B cell (primary cell): ENCODE measurements around the gene PLTP. TPM values are rescaled to one million over a fixed set of nuclear protein-coding genes. Genes with fewer than 3 reads are reported as not detected.
A peak's percentile ranks its signal among the peaks of the same experiment; 100 is the strongest.

Source experiments
- ATAC-seq: fragments of 200-7000 bp; cut with Tn5 transposase; one replicate; pipeline ENCODE4 v1.10.0; 2021; ENCODE audit warnings: low read depth, mild to moderate bottlenecking, moderate number of reproducible peaks, moderate library complexity
- CTCF ChIA-PET: fragments of 350-600 bp; sonication (Branson Sonifier 250); formaldehyde crosslinking; loops from one replicate; lab custom pipeline; 2021; ENCODE audit warnings: antibody characterized with exemption, inconsistent platforms; lab: Charles Lee
- POLR2A ChIA-PET: fragments of 350-600 bp; sonication (Branson Sonifier 250); formaldehyde crosslinking; loops from one replicate; lab custom pipeline; 2021; ENCODE audit warnings: antibody characterized with exemption; lab: Charles Lee
- DNase-seq: peaks from one replicate; pipeline ENCODE4 v3.0.0; 2013
- H2AFZ ChIP-seq: 2 replicates; pipeline ENCODE4 v1.6.1; 2012; ENCODE audit warnings: mild to moderate bottlenecking, low read depth, low read length; ENCODE audit not compliant: insufficient read depth, poor library complexity, severe bottlenecking
- H3K27ac ChIP-seq, 2 donors: 1 replicate in 1 of 2; 2 replicates in 1 of 2; pipeline ENCODE4 v1.5.1; 2012 to 2013; ENCODE audit warnings: low read length in 2 of 2, mild to moderate bottlenecking in 2 of 2, moderate library complexity in 1 of 2
- H3K27me3 ChIP-seq, 4 experiments: fragments of 200-600 bp in 1 of 4; sonication (generic) in 1 of 4; replicated peaks in 1 of 4; 1 replicate in 2 of 4; 2 replicates in 2 of 4; pipeline versions ENCODE4 v1.6.1 to v1.7.0; 2013 to 2016; ENCODE audit warnings: low read length in 3 of 4, mild to moderate bottlenecking in 2 of 4, mixed read lengths in 1 of 4, moderate library complexity in 1 of 4; ENCODE audit not compliant: insufficient read depth in 4 of 4, control insufficient read depth in 3 of 4; ENCODE audit errors: control extremely low read depth in 1 of 4
- H3K36me3 ChIP-seq, 2 experiments: replicated peaks in 1 of 2; 1 replicate in 1 of 2; 2 replicates in 1 of 2; pipeline versions ENCODE4 v1.6.1 to v1.7.1; 2013; ENCODE audit warnings: low read length in 1 of 2; ENCODE audit not compliant: insufficient read depth in 2 of 2, control insufficient read depth in 1 of 2; ENCODE audit errors: control extremely low read depth in 1 of 2, extremely low read depth in 1 of 2
- H3K4me1 ChIP-seq, 2 donors: fragments of 200-600 bp in 1 of 2; sonication (generic) in 1 of 2; 1 replicate in 1 of 2; 2 replicates in 1 of 2; pipeline versions ENCODE4 v1.5.1 to v1.6.1; 2013 to 2017; ENCODE audit warnings: low read length in 2 of 2; ENCODE audit not compliant: control insufficient read depth in 2 of 2, insufficient read depth in 2 of 2
- H3K4me2 ChIP-seq: replicated peaks from 2 replicates; pipeline ENCODE3; 2012; ENCODE audit warnings: mild to moderate bottlenecking, low read depth, low read length; ENCODE audit not compliant: poor library complexity, severe bottlenecking
- H3K4me3 ChIP-seq, 5 experiments: fragments of 200-600 bp in 1 of 5; sonication (generic) in 1 of 5; 1 replicate in 3 of 5; 2 replicates in 2 of 5; pipeline versions ENCODE4 v1.5.1 to v1.7.0; 2011 to 2016; ENCODE audit warnings: low read length in 4 of 5, mild to moderate bottlenecking in 4 of 5, low read depth in 2 of 5, control low read depth in 1 of 5, moderate library complexity in 1 of 5; ENCODE audit not compliant: insufficient read depth in 1 of 5; ENCODE audit errors: control extremely low read depth in 1 of 5, extremely low read depth in 1 of 5
- H3K79me2 ChIP-seq: fragments of 200-600 bp; sonication (generic); one replicate; pipeline ENCODE4 v1.6.0; 2016; ENCODE audit warnings: low read length; ENCODE audit not compliant: control insufficient read depth, insufficient read depth
- H3K9ac ChIP-seq: fragments of 200-600 bp; sonication (generic); 2 replicates; pipeline ENCODE4 v1.6.1; 2017; ENCODE audit warnings: mild to moderate bottlenecking, low read length, moderate library complexity
- H3K9me3 ChIP-seq, 3 donors: one replicate each; pipeline versions ENCODE4 v1.6.1 to v1.7.1; 2013; ENCODE audit warnings: low read length in 2 of 3; ENCODE audit not compliant: control insufficient read depth in 2 of 3, insufficient read depth in 1 of 3; ENCODE audit errors: control extremely low read depth in 1 of 3
- H4K20me1 ChIP-seq: 2 replicates; pipeline ENCODE4 v1.6.0; 2012; ENCODE audit warnings: mild to moderate bottlenecking, low read length; ENCODE audit not compliant: insufficient read depth, control insufficient read depth, poor library complexity, severe bottlenecking
- H3K27ac Mint-ChIP-seq: one replicate; pipeline ENCODE4 v1.8.0; 2021; ENCODE audit warnings: mixed read lengths
- H3K27me3 Mint-ChIP-seq: one replicate; pipeline ENCODE4 v1.8.0; 2021; ENCODE audit warnings: mixed read lengths
- H3K4me1 Mint-ChIP-seq: one replicate; pipeline ENCODE4 v1.8.0; 2021; ENCODE audit warnings: mixed read lengths
- H3K4me3 Mint-ChIP-seq: one replicate; pipeline ENCODE4 v1.8.0; 2021; ENCODE audit warnings: mixed read lengths
- H3K9me3 Mint-ChIP-seq: one replicate; pipeline ENCODE4 v1.8.0; 2022; ENCODE audit warnings: mixed read lengths; ENCODE audit not compliant: insufficient read depth
- EZH2 ChIP-seq: IDR thresholded peaks from 2 replicates; pipeline ENCODE4 v1.6.1; 2012; ENCODE audit warnings: borderline replicate concordance, low read depth, mild to moderate bottlenecking, moderate library complexity, low read length; ENCODE audit not compliant: insufficient read depth, poor library complexity, severe bottlenecking
- WGBS: methylation state at CpG from one replicate; pipeline ENCODE4 v1.1.5; 2013; ENCODE audit warnings: missing lambda C conversion rate; ENCODE audit not compliant: insufficient coverage; 5-methylcytosine and 5-hydroxymethylcytosine counted together
- intact Hi-C: fragments of 100-400 bp; cut with micrococcal nuclease; formaldehyde crosslinking; loops from one replicate; pipeline ENCODE4 v1.10.0; 2022
- polyA plus RNA-seq: library from polyadenylated mRNA; depleted of rRNA; stranded (reverse); fragments of >200 nt; gene quantifications from 2 replicates; pipeline ENCODE4 v1.2.3, GENCODE V29; 2012
- total RNA-seq, 2 donors: library from RNA; stranded (reverse); fragments of 120-200 nt in 1 of 2; gene quantifications; 1 replicate in 1 of 2; 2 replicates in 1 of 2; pipeline versions ENCODE4 v1.2.3 to v1.2.4, GENCODE V29; 2013 to 2022
- TF ChIP-seq, protein P1 (sequence below): fragments of 200-600 bp; IDR thresholded peaks from one replicate; pipeline ENCODE4 v1.8.0; 2022; ENCODE audit warnings: antibody characterized with exemption, mild to moderate bottlenecking

PLTP gene
- total and polyA plus RNA-seq, 2 donors (not counting 1 experiment from before 2014, with no cell fraction given), result 1.4 to 4.0 TPM

DNA sequence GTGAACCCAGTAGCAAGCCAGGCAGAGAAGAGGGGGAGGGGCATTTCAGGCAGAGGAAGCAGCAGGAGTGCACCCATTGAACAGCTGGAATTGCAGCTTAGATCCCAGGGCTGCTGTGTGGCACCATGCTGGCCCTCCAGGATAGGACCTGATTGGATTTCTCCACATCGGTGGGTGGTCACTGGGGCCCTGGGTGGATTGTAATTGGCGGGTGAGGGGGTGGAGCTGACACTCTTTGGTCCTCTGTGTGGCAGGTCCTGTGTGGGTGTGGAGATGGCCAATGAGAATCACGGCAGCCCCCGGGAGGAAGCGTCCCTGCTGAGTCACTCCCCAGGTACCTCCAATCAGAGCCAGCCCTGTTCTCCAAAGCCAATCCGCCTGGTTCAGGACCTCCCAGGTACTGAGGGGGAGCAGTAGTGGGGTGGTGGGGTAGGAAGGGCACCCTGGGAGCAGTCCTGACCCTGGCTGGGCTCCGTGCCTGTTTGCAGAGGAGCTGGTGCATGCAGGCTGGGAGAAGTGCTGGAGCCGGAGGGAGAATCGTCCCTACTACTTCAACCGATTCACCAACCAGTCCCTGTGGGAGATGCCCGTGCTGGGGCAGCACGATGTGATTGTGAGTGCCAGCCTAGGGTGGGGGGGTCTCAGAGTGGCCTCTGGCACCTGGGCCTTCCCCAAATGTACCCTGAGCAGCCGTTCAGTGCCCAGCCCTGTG, 26.9 kb upstream of the PLTP start:
- Histone ChIP-seq H2AFZ (no peak overlapping the region), H3K27ac (no peak overlapping the region), H3K4me2 (no peak overlapping the region), H3K4me3 (no peak overlapping the region), H4K20me1 (peaks cover 29% of the 10 kb centered on the region), H3K4me1 (peaks cover 4 to 10% of the 10 kb centered on the region in 2 donors), H3K36me3 (peaks cover 0 to 64% of the 10 kb centered on the region in 2 experiments), H3K79me2 (peaks cover 47% of the 10 kb centered on the region), H3K9me3 (no peaks in the 10 kb centered on the region), H3K27me3 (no peaks in the 10 kb centered on the region), H3K9ac (no peak overlapping the region)
- ATAC-seq (no peak), DNase-seq (no peak)
- peaks cover 19% of the 10 kb centered on the region for H3K4me1 Mint-ChIP-seq
- TF ChIP-seq, protein P1, sequence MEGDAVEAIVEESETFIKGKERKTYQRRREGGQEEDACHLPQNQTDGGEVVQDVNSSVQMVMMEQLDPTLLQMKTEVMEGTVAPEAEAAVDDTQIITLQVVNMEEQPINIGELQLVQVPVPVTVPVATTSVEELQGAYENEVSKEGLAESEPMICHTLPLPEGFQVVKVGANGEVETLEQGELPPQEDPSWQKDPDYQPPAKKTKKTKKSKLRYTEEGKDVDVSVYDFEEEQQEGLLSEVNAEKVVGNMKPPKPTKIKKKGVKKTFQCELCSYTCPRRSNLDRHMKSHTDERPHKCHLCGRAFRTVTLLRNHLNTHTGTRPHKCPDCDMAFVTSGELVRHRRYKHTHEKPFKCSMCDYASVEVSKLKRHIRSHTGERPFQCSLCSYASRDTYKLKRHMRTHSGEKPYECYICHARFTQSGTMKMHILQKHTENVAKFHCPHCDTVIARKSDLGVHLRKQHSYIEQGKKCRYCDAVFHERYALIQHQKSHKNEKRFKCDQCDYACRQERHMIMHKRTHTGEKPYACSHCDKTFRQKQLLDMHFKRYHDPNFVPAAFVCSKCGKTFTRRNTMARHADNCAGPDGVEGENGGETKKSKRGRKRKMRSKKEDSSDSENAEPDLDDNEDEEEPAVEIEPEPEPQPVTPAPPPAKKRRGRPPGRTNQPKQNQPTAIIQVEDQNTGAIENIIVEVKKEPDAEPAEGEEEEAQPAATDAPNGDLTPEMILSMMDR, result no peak
- no peak for TF ChIP-seq EZH2
- no peak overlapping the region for H3K27ac Mint-ChIP-seq
- no peak overlapping the region for H3K4me3 Mint-ChIP-seq
- ChIA-PET CTCF (interaction anchor here (0.9 kb wide), 1 partner anchor 11 kb away, joined by 3 read pairs; no protein-coding TSS in a partner anchor), POLR2A (interaction anchor here (0.5 to 1.4 kb wide), 2 partner anchors 10 to 406 kb away, joined by 3 read pairs; no protein-coding TSS in a partner anchor)
- intact Hi-C loops, result no loop called here
- no peaks in the 10 kb centered on the region for H3K27me3 Mint-ChIP-seq
- H3K9me3 Mint-ChIP-seq, result no peaks in the 10 kb centered on the region
- WGBS, result 98% methylated on average over 6 of the region's 13 CpGs

- ChIA-PET CTCF (interaction anchor here (2.3 kb wide), 1 partner anchor 139 kb away, joined by 5 read pairs; no protein-coding TSS in a partner anchor), POLR2A (interaction anchor here (1.3 to 1.4 kb wide), 2 partner anchors 11 to 28 kb away, joined by 3 read pairs; no protein-coding TSS in a partner anchor)
- no peaks in the 10 kb centered on the region for H3K27me3 ChIP-seq
- DNase-seq, result no peak
- no peaks in the 10 kb centered on the region for H3K27me3 Mint-ChIP-seq
- H4K20me1 ChIP-seq, result peaks cover 29% of the 10 kb centered on the region
- no peak overlapping the region for H2AFZ ChIP-seq
- peak overlapping the region; percentile 67 for H3K27ac Mint-ChIP-seq
- no peak overlapping the region for H3K4me3 ChIP-seq
- peaks cover 0 to 53% of the 10 kb centered on the region in 2 experiments for H3K36me3 ChIP-seq
- no peak overlapping the region for H3K27ac ChIP-seq
- no peak overlapping the region for H3K9ac ChIP-seq
- H3K4me1 Mint-ChIP-seq, result peaks cover 28% of the 10 kb centered on the region
- peaks cover 47% of the 10 kb centered on the region for H3K79me2 ChIP-seq
- peaks cover 12 to 19% of the 10 kb centered on the region in 2 donors for H3K4me1 ChIP-seq
- H3K9me3 ChIP-seq, result no peaks in the 10 kb centered on the region
- intact Hi-C loops, result no loop called here
- no peaks in the 10 kb centered on the region for H3K9me3 Mint-ChIP-seq
- no peak for ATAC-seq
- WGBS, result no CpG with 5 or more reads among the region's 2 CpGs
- no peak for TF ChIP-seq EZH2
- TF ChIP-seq, protein P1, result no peak
- H3K4me3 Mint-ChIP-seq, result no peak overlapping the region
- H3K4me2 ChIP-seq, result no peak overlapping the region
Observed at GRCh38 chr20:45937765-45938164, 25.8 kb upstream of the PLTP start.
